GM21360 (cell line): Measurements from ENCODE around the gene LAIR2.
"Not testable (repeated sequence)": the region's sequence is repeated elsewhere in the genome, so short reads cannot be mapped to it uniquely, and the experiment has no call there.

Experiments
- ATAC-seq: cut with Tn5 transposase; IDR thresholded peaks from one replicate; pipeline ENCODE4 v1.9.1; 2021; ENCODE audit warnings: mild to moderate bottlenecking, moderate library complexity; ENCODE audit not compliant: unreplicated experiment

LAIR2 gene

GRCh38 chr19:54464044-54464629 lies 38.5 kb upstream of the LAIR2 start:
- peak; percentile 38 for ATAC-seq

- ATAC-seq, result peak; percentile 34
Observed at GRCh38 chr19:54464630-54465425, 37.8 kb upstream of the LAIR2 start.

- ATAC-seq, result no peak
Observed at GRCh38 chr19:54465426-54466109, 37.1 kb upstream of the LAIR2 start.

GRCh38 chr19:54466110-54466480 lies 36.5 kb upstream of the LAIR2 start:
- ATAC-seq, result not testable (repeated sequence)

- ATAC-seq, result no peak
Observed at GRCh38 chr19:54469496-54469934, 33.1 kb upstream of the LAIR2 start.

GRCh38 chr19:54470276-54470887 lies 32.2 kb upstream of the LAIR2 start:
- no peak for ATAC-seq

GRCh38 chr19:54470991-54471782 lies 31.4 kb upstream of the LAIR2 start:
- no peak for ATAC-seq

- no peak for ATAC-seq
Observed at GRCh38 chr19:54473071-54473891, 29.4 kb upstream of the LAIR2 start, which contains the start of gene CDC42EP5. TSS of gene CDC42EP5 (minus strand) at chr19:54473296. CDS start at chr19:54465547, 7,749 bp downstream.

GRCh38 chr19:54473892-54474372 lies 28.7 kb upstream of the LAIR2 start:
- ATAC-seq, result no peak

- ATAC-seq, result no peak
Observed at GRCh38 chr19:54475706-54476105, 26.9 kb upstream of the LAIR2 start.

GRCh38 chr19:54477650-54478049 lies 25.0 kb upstream of the LAIR2 start:
- ATAC-seq, result no peak

GRCh38 chr19:54478677-54479266 lies 23.9 kb upstream of the LAIR2 start:
- ATAC-seq, result no peak

GRCh38 chr19:54480051-54480450 lies 22.6 kb upstream of the LAIR2 start:
- ATAC-seq, result no peak

GRCh38 chr19:54481326-54481930 lies 21.2 kb upstream of the LAIR2 start:
- ATAC-seq, result no peak

- no peak for ATAC-seq
Observed at GRCh38 chr19:54482889-54483288, 19.7 kb upstream of the LAIR2 start.

GRCh38 chr19:54484451-54484850 lies 18.2 kb upstream of the LAIR2 start:
- no peak for ATAC-seq

- ATAC-seq, result no peak
Observed at GRCh38 chr19:54485851-54486250, 16.8 kb upstream of the LAIR2 start.

GRCh38 chr19:54489341-54489740 lies 13.3 kb upstream of the LAIR2 start:
- no peak for ATAC-seq

- ATAC-seq, result no peak
Observed at GRCh38 chr19:54489766-54490165, 12.9 kb upstream of the LAIR2 start.
